T-helper 17 cell (primary cell): ENCODE results near the gene ATP10D. TPM values are rescaled to one million over a fixed set of nuclear protein-coding genes. Genes with fewer than 3 reads are reported as not detected.

ENCODE experiments used
- ATAC-seq: fragments of 150-1000 bp; cut with Tn5 transposase; 2 replicates; pipeline ENCODE4 v1.10.0; 2021; ENCODE audit warnings: mild to moderate bottlenecking, moderate library complexity
- DNase-seq, 3 donors: peaks; one replicate each; pipeline versions ENCODE4 v3.0.0 to v3.0.0-alpha.2; 2020 to 2021
- H3K9me3 ChIP-seq: one replicate; pipeline ENCODE4 v1.7.0; 2013; ENCODE audit warnings: low read length, mild to moderate bottlenecking; ENCODE audit not compliant: control insufficient read depth, poor library complexity, severe bottlenecking
- H3K27ac Mint-ChIP-seq: one replicate; pipeline ENCODE4 v1.8.0; 2022; ENCODE audit warnings: mild to moderate bottlenecking, moderate library complexity, mixed read lengths
- H3K27me3 Mint-ChIP-seq: one replicate; pipeline ENCODE4 v1.8.0; 2022; ENCODE audit warnings: mixed read lengths
- H3K36me3 Mint-ChIP-seq: one replicate; pipeline ENCODE4 v1.8.0; 2022; ENCODE audit warnings: low read depth, mixed read lengths
- H3K4me1 Mint-ChIP-seq: one replicate; pipeline ENCODE4 v1.8.0; 2022; ENCODE audit warnings: mild to moderate bottlenecking, mixed read lengths
- H3K4me3 Mint-ChIP-seq: one replicate; pipeline ENCODE4 v1.8.0; 2022; ENCODE audit warnings: mild to moderate bottlenecking, moderate library complexity, mixed read lengths
- total RNA-seq, 4 donors: library from RNA in 2 of 4; stranded (reverse) in 2 of 4; gene quantifications; one replicate each; pipeline ENCODE4 v1.2.3 and lab custom pipeline; 2022 to 2026

Gene ATP10D
- total RNA-seq: 1 to 10 TPM; 1.7 to 4.1 TPM
- total RNA-seq (lab: John Stamatoyannopoulos, UW): 5.9 to 15.3 reads per million in 2 donors

- DNase-seq: peak; percentile 54 to 57 (median 57)
- ATAC-seq: peak; percentile 98
- H3K4me1 Mint-ChIP-seq: peaks cover 17% of the 10 kb centered on the region
- H3K27me3 Mint-ChIP-seq: no peaks in the 10 kb centered on the region
- H3K27ac Mint-ChIP-seq: peak within 1 kb of the TSS; percentile 95
- peaks cover 2% of the 10 kb centered on the region for H3K36me3 Mint-ChIP-seq
- H3K9me3 ChIP-seq: no peaks in the 10 kb centered on the region
- peak within 1 kb of the TSS; percentile 97 for H3K4me3 Mint-ChIP-seq
Observed at GRCh38 chr4:47485047-47485692, at the start of gene ATP10D. TSS of gene ATP10D (plus strand) at chr4:47485275. CDS start at chr4:47512541, 27,266 bp downstream.

- peak overlapping the region; percentile 13 for H3K4me3 Mint-ChIP-seq
- H3K36me3 Mint-ChIP-seq: peaks cover 5% of the 10 kb centered on the region
- peaks cover 3% of the 10 kb centered on the region for H3K9me3 ChIP-seq
- no peak overlapping the region for H3K27ac Mint-ChIP-seq
- ATAC-seq: no peak
- H3K27me3 Mint-ChIP-seq: no peaks in the 10 kb centered on the region
- peaks cover 8% of the 10 kb centered on the region for H3K4me1 Mint-ChIP-seq
- DNase-seq: no peak
Observed at GRCh38 chr4:47442980-47443379, 42.1 kb upstream of the ATP10D start.

GRCh38 chr4:47444031-47444430 lies 41.0 kb upstream of the ATP10D start:
- Mint-ChIP-seq H3K4me1 (peaks cover 8% of the 10 kb centered on the region), H3K27me3 (no peaks in the 10 kb centered on the region), H3K4me3 (no peak overlapping the region), H3K27ac (no peak overlapping the region), H3K36me3 (peaks cover 5% of the 10 kb centered on the region)
- no peak for ATAC-seq
- peaks cover 3% of the 10 kb centered on the region for H3K9me3 ChIP-seq
- no peak for DNase-seq

GRCh38 chr4:47451657-47452056 lies 33.4 kb upstream of the ATP10D start:
- Mint-ChIP-seq H3K36me3 (peaks cover 15% of the 10 kb centered on the region), H3K27ac (no peak overlapping the region), H3K4me1 (peaks cover 11% of the 10 kb centered on the region), H3K27me3 (no peaks in the 10 kb centered on the region), H3K4me3 (no peak overlapping the region)
- DNase-seq (no peak), ATAC-seq (no peak)
- no peaks in the 10 kb centered on the region for H3K9me3 ChIP-seq

GRCh38 chr4:47462799-47463234 lies 22.3 kb upstream of the ATP10D start:
- peak overlapping the region; percentile 91 for H3K4me3 Mint-ChIP-seq
- no peak for ATAC-seq
- peaks cover 34% of the 10 kb centered on the region for H3K4me1 Mint-ChIP-seq
- H3K36me3 Mint-ChIP-seq: no peaks in the 10 kb centered on the region
- no peaks in the 10 kb centered on the region for H3K27me3 Mint-ChIP-seq
- H3K27ac Mint-ChIP-seq: peak overlapping the region; percentile 91
- H3K9me3 ChIP-seq: no peaks in the 10 kb centered on the region
- no peak for DNase-seq

GRCh38 chr4:47463235-47463956 lies 21.7 kb upstream of the ATP10D start, which contains the start of gene COMMD8:
TSS of gene COMMD8 (minus strand) at chr4:47463702. CDS start at chr4:47463651, 51 bp downstream.
- ATAC-seq: peak; percentile 90
- Mint-ChIP-seq H3K27ac (peak within 1 kb of the TSS; percentile 91), H3K4me1 (peaks cover 32% of the 10 kb centered on the region), H3K4me3 (peak within 1 kb of the TSS; percentile 91), H3K27me3 (no peaks in the 10 kb centered on the region), H3K36me3 (no peaks in the 10 kb centered on the region)
- peak; percentile 92 to 97 (median 95) for DNase-seq
- H3K9me3 ChIP-seq: no peaks in the 10 kb centered on the region

GRCh38 chr4:47465004-47465403 lies 20.1 kb upstream of the ATP10D start:
- no peaks in the 10 kb centered on the region for H3K9me3 ChIP-seq
- Mint-ChIP-seq H3K27ac (peak overlapping the region; percentile 91), H3K4me1 (peaks cover 30% of the 10 kb centered on the region), H3K27me3 (peaks cover 7% of the 10 kb centered on the region), H3K4me3 (no peak overlapping the region), H3K36me3 (no peaks in the 10 kb centered on the region)
- DNase-seq (no peak), ATAC-seq (no peak)

GRCh38 chr4:47466056-47466785 lies 18.9 kb upstream of the ATP10D start:
- DNase-seq (no peak), ATAC-seq (no peak)
- H3K36me3 Mint-ChIP-seq: no peaks in the 10 kb centered on the region
- peaks cover 7% of the 10 kb centered on the region for H3K27me3 Mint-ChIP-seq
- H3K4me3 Mint-ChIP-seq: no peak overlapping the region
- peak overlapping the region; percentile 6 for H3K27ac Mint-ChIP-seq
- H3K4me1 Mint-ChIP-seq: peaks cover 22% of the 10 kb centered on the region
- no peaks in the 10 kb centered on the region for H3K9me3 ChIP-seq

GRCh38 chr4:47468706-47469365 lies 16.2 kb upstream of the ATP10D start:
- no peak for DNase-seq
- H3K27ac Mint-ChIP-seq: no peak overlapping the region
- H3K9me3 ChIP-seq: no peaks in the 10 kb centered on the region
- ATAC-seq: no peak
- no peak overlapping the region for H3K4me3 Mint-ChIP-seq
- peaks cover 3% of the 10 kb centered on the region for H3K4me1 Mint-ChIP-seq
- peaks cover 6% of the 10 kb centered on the region for H3K36me3 Mint-ChIP-seq
- H3K27me3 Mint-ChIP-seq: peaks cover 19% of the 10 kb centered on the region

- H3K27ac Mint-ChIP-seq: no peak overlapping the region
- peaks cover 2% of the 10 kb centered on the region for H3K4me1 Mint-ChIP-seq
- no peak for DNase-seq
- no peak for ATAC-seq
- H3K27me3 Mint-ChIP-seq: peaks cover 30% of the 10 kb centered on the region
- H3K36me3 Mint-ChIP-seq: peaks cover 6% of the 10 kb centered on the region
- no peaks in the 10 kb centered on the region for H3K9me3 ChIP-seq
- no peak overlapping the region for H3K4me3 Mint-ChIP-seq
Observed at GRCh38 chr4:47469951-47470350, 15.1 kb upstream of the ATP10D start.

- no peaks in the 10 kb centered on the region for H3K9me3 ChIP-seq
- no peak overlapping the region for H3K27ac Mint-ChIP-seq
- DNase-seq: no peak
- peaks cover 30% of the 10 kb centered on the region for H3K27me3 Mint-ChIP-seq
- H3K4me1 Mint-ChIP-seq: peaks cover 4% of the 10 kb centered on the region
- no peak overlapping the region for H3K4me3 Mint-ChIP-seq
- no peak for ATAC-seq
- H3K36me3 Mint-ChIP-seq: peaks cover 6% of the 10 kb centered on the region
Observed at GRCh38 chr4:47471064-47471463, 14.0 kb upstream of the ATP10D start.

- ATAC-seq: no peak
- no peak overlapping the region for H3K4me3 Mint-ChIP-seq
- H3K4me1 Mint-ChIP-seq: peaks cover 4% of the 10 kb centered on the region
- H3K27me3 Mint-ChIP-seq: peaks cover 30% of the 10 kb centered on the region
- H3K9me3 ChIP-seq: no peaks in the 10 kb centered on the region
- no peak overlapping the region for H3K27ac Mint-ChIP-seq
- no peak for DNase-seq
- peaks cover 6% of the 10 kb centered on the region for H3K36me3 Mint-ChIP-seq
Observed at GRCh38 chr4:47471591-47471990, 13.5 kb upstream of the ATP10D start.
